GM12891 (cell line): Measurements from ENCODE around the gene TM4SF1.

Experiments used
- DNase-seq: peaks from one replicate; pipeline ENCODE4 v3.0.0; 2011; ENCODE audit warnings: low spot score; ENCODE audit not compliant: insufficient read length
- FAIRE-seq: peaks from 2 replicates; lab custom pipeline; 2011; peaks lifted over from hg19 to GRCh38; lab: Jason Lieb, UNC
- PAX5 ChIP-seq: IDR thresholded peaks from 2 replicates; pipeline ENCODE4 v1.6.1; 2011; ENCODE audit warnings: low read length, moderate library complexity, mild to moderate bottlenecking; ENCODE audit not compliant: insufficient read depth, severe bottlenecking
- POLR2A ChIP-seq: IDR thresholded peaks from 2 replicates; pipeline ENCODE4 v1.6.1; 2011; ENCODE audit warnings: low read depth, low read length, control low read depth
- POLR2AphosphoS5 ChIP-seq: IDR thresholded peaks from 2 replicates; pipeline ENCODE4 v1.6.1; 2011; ENCODE audit warnings: low read depth, low read length, control low read depth
- POU2F2 ChIP-seq: IDR thresholded peaks from 2 replicates; pipeline ENCODE4 v1.6.1; 2011; ENCODE audit warnings: low read depth, mild to moderate bottlenecking, control low read depth, low read length, moderate library complexity
- SPI1 ChIP-seq: IDR thresholded peaks from 2 replicates; pipeline ENCODE4 v1.6.1; 2011; ENCODE audit warnings: low read depth, low read length, control low read depth
- TAF1 ChIP-seq: IDR thresholded peaks from 2 replicates; pipeline ENCODE4 v1.6.1; 2011; ENCODE audit warnings: low read depth, low read length, control low read depth

TM4SF1 gene

DNA sequence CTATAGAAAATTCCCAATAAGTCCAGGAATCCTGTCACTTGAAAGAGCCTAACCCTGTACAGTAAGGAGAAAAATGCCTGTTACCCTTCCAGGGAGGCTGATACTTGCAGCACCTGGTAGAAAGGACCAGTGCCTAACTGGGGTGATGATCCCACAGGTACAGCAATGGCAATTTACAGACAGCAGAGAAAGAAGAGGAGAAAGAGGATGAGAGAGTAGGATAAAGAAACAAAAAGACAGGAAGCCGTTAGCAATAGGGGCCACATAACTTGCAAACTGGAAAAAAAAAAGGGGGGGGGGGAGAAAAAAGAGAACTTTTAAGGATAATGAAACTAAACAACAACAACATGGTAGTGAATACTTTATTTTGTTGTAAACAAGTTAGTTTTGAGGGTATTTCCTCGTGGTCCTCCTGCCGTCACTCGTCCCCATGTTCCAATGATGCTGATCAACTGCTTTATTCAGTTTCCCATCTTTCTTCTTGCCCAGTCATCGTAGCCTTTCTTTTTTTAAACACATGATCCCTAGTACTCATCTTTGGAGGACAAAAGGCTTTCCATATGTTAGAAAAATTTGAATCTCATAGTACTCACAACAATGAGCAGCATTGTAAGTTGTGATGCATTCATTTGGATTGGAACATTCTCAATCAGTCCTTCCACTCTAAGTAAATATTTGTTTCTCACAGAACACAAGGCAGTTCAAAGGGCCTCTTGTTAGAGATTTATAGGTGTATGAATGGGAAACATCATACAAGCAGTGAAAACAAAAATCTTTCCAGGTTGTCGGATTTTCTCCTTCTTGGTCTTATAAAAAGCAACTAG is 8.6 kb downstream of the TM4SF1 start:
- no peak for TF ChIP-seq POLR2AphosphoS5
- FAIRE-seq (no peak), DNase-seq (no peak)

DNA sequence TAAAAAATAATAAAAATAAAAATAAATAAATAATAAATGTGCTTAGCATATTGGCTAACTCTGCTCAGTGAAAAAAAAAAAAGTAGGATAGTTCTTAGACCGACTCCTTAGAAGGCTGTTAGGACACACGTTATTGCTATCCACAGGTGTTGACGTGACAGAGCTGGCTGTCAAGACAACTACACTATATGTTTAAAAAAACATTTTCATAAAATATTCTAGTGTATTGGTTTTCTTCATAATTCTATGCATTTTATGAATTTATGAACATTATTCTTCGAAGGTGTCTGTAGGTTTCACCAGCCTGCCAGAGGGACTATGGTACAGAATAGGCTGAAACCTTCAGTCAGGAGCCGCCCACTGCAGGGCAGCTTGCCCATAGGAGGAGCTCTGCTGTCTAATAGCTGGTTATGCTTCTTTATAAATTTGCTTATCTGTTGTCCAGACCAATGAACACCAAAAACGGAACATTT is 9.2 kb downstream of the TM4SF1 start:
- FAIRE-seq (no peak), DNase-seq (no peak)
- TF ChIP-seq POLR2A (no peak), TAF1 (no peak), POU2F2 (no peak)

DNA sequence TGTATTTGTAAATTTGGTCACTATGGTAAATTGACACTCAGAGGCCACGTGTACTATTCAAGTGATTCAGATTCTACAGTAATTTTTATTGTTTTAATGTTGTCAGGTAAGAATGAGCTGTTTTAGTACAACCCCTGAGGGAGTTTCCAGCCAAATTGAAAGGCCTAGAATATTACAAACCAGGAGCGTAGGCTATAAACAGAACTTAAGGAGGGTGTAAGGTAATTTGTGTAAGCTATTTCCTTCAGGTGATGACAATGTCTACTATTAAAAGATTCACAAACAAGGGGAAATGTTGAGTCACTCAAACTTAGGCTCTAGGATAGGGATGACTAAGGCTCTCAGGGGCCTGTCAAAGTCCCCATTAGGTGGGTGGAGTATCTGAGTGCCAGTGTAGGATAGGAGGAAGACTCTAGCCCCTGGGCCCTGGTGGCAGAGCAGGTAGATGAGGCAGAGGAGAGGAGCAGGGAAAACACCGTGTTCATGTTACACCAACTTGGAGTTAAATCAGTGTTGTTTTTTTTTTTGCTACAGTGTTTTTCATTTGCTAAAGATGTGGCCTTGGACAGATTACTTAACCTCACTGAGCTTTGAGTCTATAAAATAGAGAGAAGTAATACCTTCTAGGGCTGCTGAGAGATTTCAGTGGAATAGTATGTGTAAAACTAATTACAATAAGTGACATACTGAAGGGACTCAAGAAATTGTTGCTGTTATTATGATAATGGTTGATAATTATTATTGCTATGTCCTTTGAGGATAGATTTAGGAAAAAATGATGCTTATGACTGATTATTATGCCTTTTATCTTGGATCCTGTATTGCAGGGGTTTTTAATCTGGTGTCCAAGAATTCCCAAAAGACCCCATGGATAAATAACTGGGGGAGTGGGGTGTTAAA is 10.3 kb downstream of the TM4SF1 start:
- no peak for FAIRE-seq
- no peak for DNase-seq
- TF ChIP-seq PAX5 (no peak), SPI1 (no peak), POLR2A (no peak), POLR2AphosphoS5 (no peak), POU2F2 (no peak), TAF1 (no peak)

DNA sequence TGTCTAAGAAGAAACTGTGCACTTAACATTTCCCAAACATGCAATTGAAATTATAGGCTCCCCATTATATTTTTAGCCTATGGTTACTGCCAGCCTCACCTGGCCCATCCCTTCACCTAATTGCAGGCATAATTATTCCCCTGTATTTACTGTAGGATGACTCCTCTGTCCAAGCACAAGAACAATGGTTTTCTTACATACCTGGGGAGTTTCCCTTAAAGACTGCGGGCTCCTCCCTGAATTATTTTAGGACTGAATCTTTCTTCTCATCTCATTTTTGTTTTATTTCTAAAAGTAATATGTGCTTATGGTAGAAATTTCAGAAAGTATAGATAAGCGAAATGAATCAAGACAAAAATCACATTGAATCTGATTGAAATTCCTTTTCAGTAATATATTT is 11.4 kb downstream of the TM4SF1 start:
- no peak for FAIRE-seq
- DNase-seq = no peak

DNA sequence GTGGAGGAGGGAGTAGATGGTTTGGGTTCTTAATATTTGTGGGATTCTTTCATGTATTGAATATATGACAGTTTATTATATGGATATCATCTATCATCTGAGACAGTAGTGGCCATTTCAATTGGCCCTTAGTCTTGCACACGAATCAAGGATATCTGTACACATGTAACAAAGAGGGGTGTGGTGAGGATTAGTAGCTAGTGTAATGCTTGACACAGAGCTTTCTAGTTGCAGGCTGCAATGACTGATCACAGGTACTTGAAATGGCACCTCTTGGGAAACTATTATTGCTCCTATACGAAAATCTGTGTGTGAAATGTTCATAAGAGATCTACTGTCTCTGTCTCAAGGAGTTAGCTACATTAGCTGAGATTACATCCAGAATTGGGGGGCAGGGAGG is 12.8 kb downstream of the TM4SF1 start:
- FAIRE-seq (no peak), DNase-seq (no peak)
- TF ChIP-seq POLR2A = no peak

More for the DNA sequence above, 11.4 kb downstream of the TM4SF1 start:
- TF ChIP-seq TAF1 (no peak), SPI1 (no peak), POLR2AphosphoS5 (no peak), POU2F2 (no peak), PAX5 (no peak), POLR2A (no peak)

DNA sequence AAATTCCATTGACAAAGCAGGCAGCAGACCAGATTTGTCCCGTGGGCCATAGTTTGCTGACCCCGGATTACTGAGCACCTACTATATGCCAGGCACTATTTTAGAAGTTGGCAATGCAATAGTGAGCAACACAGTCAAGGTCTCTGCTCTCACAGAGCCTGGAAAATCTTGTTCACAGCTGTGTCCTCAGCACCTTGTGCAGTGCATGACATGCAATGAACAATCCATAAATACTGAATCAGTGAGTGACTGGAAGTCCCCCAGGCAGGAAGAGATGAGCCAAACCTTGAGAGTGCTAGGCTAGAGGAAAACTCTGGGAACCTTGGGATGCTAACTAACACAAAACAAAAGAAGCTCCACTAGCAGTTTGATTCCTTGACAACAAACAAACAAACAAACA is 14.4 kb downstream of the TM4SF1 start:
- TF ChIP-seq TAF1 (no peak), SPI1 (no peak), PAX5 (no peak), POLR2AphosphoS5 (no peak), POLR2A (no peak), POU2F2 (no peak)
- no peak for FAIRE-seq
- no peak for DNase-seq

DNA sequence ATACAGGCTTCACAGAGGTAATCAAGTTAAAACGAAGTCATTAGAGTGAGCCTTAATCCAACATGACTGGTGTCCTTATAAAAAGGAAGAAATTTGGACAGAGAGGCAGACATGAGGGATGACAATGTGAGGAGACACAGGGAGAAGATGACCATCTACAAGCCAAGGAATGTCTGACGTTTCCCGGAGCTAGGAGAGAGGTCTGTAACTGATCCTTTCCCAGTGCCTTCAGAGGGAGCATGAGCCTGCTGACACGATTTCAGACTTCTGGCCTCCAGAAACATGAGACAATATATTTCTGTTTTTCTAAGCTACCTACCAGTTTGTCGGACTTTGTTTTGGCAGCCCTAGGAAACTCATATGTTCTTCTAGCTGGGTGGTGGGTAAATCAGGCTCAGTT is 15.1 kb downstream of the TM4SF1 start:
- FAIRE-seq (no peak), DNase-seq (no peak)
- TF ChIP-seq TAF1 = no peak

DNA sequence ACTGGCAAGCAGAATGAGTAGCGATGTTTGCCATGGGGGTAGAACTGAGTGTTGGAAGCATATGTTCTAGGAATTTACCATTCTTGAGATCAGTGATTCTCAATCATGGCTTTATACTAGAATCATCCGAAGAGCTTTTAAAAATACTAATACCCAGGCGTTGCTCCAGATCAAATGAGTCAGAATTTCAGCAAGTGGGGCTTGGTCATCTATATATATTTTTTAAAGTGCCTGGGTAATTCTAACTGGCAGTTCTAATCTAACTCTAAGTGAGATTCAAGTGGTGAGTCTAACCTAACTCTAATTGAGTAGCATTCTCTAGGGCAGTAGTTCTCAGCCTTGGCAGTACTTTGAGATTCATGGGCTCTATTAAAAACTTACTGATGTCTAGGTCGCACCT is 20.8 kb downstream of the TM4SF1 start:
- FAIRE-seq (no peak), DNase-seq (no peak)
- no peak for TF ChIP-seq TAF1
- no peak for TF ChIP-seq PAX5
- no peak for TF ChIP-seq SPI1
- TF ChIP-seq POLR2A = no peak
- TF ChIP-seq POU2F2 = no peak
- TF ChIP-seq POLR2AphosphoS5 = no peak

DNA sequence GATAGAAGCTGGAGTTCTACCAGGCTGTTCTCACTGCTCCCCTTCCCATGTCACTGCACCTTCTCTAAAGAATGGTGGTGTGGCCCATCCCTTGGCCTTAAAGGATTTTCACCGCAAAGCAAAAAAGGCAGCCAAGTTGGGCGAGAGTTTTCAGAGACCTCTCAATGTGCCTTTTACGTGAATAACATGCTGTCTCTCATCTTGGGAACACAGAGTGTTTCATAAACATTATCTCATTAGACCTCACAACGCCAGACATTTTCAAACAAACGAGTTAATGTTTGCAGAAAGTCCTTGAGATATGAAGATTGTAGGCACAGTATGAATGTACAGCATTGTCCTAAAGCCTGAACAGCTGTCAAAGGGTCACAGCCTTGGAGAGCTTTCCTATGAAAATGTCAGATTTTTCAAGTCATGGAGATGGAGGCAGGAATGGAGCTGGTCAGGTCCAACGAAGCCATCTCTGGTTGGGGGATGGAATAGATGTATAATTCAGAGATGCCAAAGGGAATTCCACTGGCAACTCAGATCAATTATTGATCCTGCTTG is 21.3 kb downstream of the TM4SF1 start:
- no peak for DNase-seq
- no peak for FAIRE-seq
- TF ChIP-seq POU2F2 (no peak), PAX5 (no peak), TAF1 (no peak), POLR2AphosphoS5 (no peak), SPI1 (no peak), POLR2A (no peak)
